Measurements from ENCODE around the gene C1QTNF9B.

GRCh38 chr13:23848646-23849141 lies 48.6 kb downstream of the C1QTNF9B start:
- no peak for TF ChIP-seq CTCF (IDR thresholded peaks at IDR 0.05 in 4 of 5, conservative IDR thresholded peaks at IDR 0.05 in 1 of 5)
- no peak for TF ChIP-seq POLR2A (IDR thresholded peaks at IDR 0.05)

Measured in gastrocnemius medialis (tissue), 4 donors.